Endodermal cell (in vitro differentiated cells): ENCODE data around the gene COL23A1. TPM values are rescaled to one million over a fixed set of nuclear protein-coding genes. Genes with fewer than 3 reads are reported as not detected.
A peak's percentile ranks its signal among the peaks of the same experiment; 100 is the strongest.

Experiments
- DNase-seq: peaks from one replicate; pipeline ENCODE4 v3.0.0-alpha.2; 2017
- H3K27ac ChIP-seq: 2 replicates; pipeline ENCODE4 v1.5.1; 2013; ENCODE audit warnings: mild to moderate bottlenecking, low read depth, low read length, moderate library complexity
- H3K27me3 ChIP-seq: 2 replicates; pipeline ENCODE4 v1.6.1; 2013; ENCODE audit warnings: mild to moderate bottlenecking, low read length, moderate library complexity; ENCODE audit not compliant: insufficient read depth, control insufficient read depth, poor library complexity, severe bottlenecking
- H3K36me3 ChIP-seq: 2 replicates; pipeline ENCODE4 v1.7.0; 2013; ENCODE audit warnings: mild to moderate bottlenecking, low read length, moderate library complexity; ENCODE audit not compliant: control insufficient read depth, insufficient read depth
- H3K4me1 ChIP-seq: one replicate; pipeline ENCODE4 v1.7.0; 2013; ENCODE audit warnings: low read length; ENCODE audit not compliant: control insufficient read depth, insufficient read depth
- H3K4me3 ChIP-seq: 2 replicates; pipeline ENCODE4 v1.5.1; 2013; ENCODE audit warnings: mild to moderate bottlenecking, low read length, moderate library complexity
- H3K9ac ChIP-seq: 2 replicates; pipeline ENCODE4 v1.6.1; 2013; ENCODE audit warnings: mild to moderate bottlenecking, low read length, moderate library complexity; ENCODE audit not compliant: poor library complexity, severe bottlenecking; ENCODE audit errors: extremely low read depth
- H3K9me3 ChIP-seq: 2 replicates; pipeline ENCODE4 v1.6.1; 2013; ENCODE audit warnings: mild to moderate bottlenecking, low read length, moderate library complexity; ENCODE audit not compliant: control insufficient read depth
- H3K27ac Mint-ChIP-seq: 2 replicates; pipeline ENCODE4 v1.8.0; 2020; ENCODE audit warnings: mixed read lengths
- H3K27me3 Mint-ChIP-seq: 2 replicates; pipeline ENCODE4 v1.8.0; 2021; ENCODE audit warnings: mild to moderate bottlenecking, mixed read lengths; ENCODE audit not compliant: insufficient read depth
- H3K36me3 Mint-ChIP-seq: 2 replicates; pipeline ENCODE4 v1.8.0; 2020; ENCODE audit warnings: low read depth, mixed read lengths
- H3K4me1 Mint-ChIP-seq: 2 replicates; pipeline ENCODE4 v1.8.0; 2020; ENCODE audit warnings: mixed read lengths
- H3K4me3 Mint-ChIP-seq: 2 replicates; pipeline ENCODE4 v1.8.0; 2020; ENCODE audit warnings: mild to moderate bottlenecking, moderate library complexity, mixed read lengths
- H3K9me3 Mint-ChIP-seq: 2 replicates; pipeline ENCODE4 v1.8.0; 2020; ENCODE audit warnings: mild to moderate bottlenecking, mixed read lengths
- WGBS, 2 experiments: methylation state at CpG; one replicate each; pipeline versions ENCODE4 v1.1.5 to v1.1.7; 2013; ENCODE audit warnings: missing lambda C conversion rate in 2 of 2, mixed read lengths in 1 of 2; ENCODE audit not compliant: insufficient coverage in 1 of 2, insufficient read length in 1 of 2; 5-methylcytosine and 5-hydroxymethylcytosine counted together
- total RNA-seq, 2 donors: library from RNA; stranded (reverse); fragmentation: NEBNext Ultra II Directional in 1 of 2; extraction: Animal tissue kit (Norgen Biotek cat#: 25700) in 1 of 2; gene quantifications; 2 replicates in 1 of 2; 3 replicates in 1 of 2; pipeline ENCODE4 v1.2.1, GENCODE V29; 2021
- TF ChIP-seq, protein P1 (sequence below): fragments of 200-600 bp; sonication (generic); conservative IDR thresholded peaks from 2 replicates; pipeline ENCODE4 v1.5.0; 2021; ENCODE audit warnings: antibody characterized with exemption, mild to moderate bottlenecking

COL23A1 gene
- total RNA-seq, 2 donors from 2014 or later = 50.2 to 71.3 TPM

DNA sequence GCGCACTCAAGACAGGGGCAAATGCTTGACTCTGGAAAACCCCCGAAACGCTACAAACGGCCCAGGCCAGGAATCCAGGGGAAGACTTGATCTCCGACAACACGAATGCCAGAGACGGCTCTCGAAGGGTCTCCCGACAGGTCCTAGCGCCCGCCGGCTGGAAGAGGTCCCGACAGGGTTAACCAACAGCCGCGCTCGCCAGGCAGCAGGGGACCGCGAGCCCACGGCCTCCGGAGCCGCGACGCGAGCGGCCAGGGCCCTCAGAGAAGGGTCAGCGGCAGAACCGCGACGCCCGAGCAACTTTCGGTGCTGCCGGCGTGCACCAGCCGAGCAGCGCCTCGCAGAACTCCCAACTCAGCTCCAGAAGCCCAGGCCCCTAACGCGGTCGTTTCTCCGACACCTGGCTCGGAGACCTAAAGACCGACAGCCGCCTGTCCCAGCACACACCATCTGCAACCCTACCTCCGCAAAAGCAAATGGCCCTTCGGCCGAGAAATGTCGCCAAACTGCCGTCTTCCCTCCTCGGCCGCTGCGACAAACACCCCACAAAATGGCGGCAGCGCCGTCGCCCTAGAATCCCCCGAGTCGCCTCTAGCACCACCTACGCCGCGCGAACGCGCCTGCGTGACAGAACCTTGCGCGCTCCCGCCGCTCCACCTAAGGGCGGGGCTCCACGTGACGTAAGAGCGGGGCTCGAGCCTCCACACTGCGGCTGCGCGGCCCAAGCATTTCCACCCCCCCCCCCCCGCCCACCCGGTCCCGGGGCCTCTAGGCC, 36.5 kb upstream of the COL23A1 start, which contains the start of gene CLK4:
CLK4 (minus strand) TSS at position 567 of the 775 bp plus-strand sequence. CDS start 3,634 bp downstream, outside the sequence.
- H3K4me1 Mint-ChIP-seq = peaks cover 15% of the 10 kb centered on the region
- peak within 1 kb of the TSS; percentile 93 for H3K4me3 ChIP-seq
- peaks cover 17% of the 10 kb centered on the region for H3K27me3 Mint-ChIP-seq
- H3K27ac Mint-ChIP-seq = peak within 1 kb of the TSS; percentile 100
- peak within 1 kb of the TSS; percentile 86 for H3K4me3 Mint-ChIP-seq
- 0% methylated on average over 17 to 69 of the region's 79 CpGs for WGBS, 2 experiments
- peaks cover 15% of the 10 kb centered on the region for H3K36me3 ChIP-seq
- peak within 1 kb of the TSS; percentile 97 for H3K9ac ChIP-seq
- H3K9me3 Mint-ChIP-seq = peaks cover 6% of the 10 kb centered on the region
- peaks cover 5% of the 10 kb centered on the region for H3K9me3 ChIP-seq
- H3K4me1 ChIP-seq = peaks cover 3% of the 10 kb centered on the region
- DNase-seq = peak; percentile 96
- no peaks in the 10 kb centered on the region for H3K27me3 ChIP-seq
- H3K36me3 Mint-ChIP-seq = peaks cover 9% of the 10 kb centered on the region
- H3K27ac ChIP-seq = peak within 1 kb of the TSS; percentile 84
- TF ChIP-seq, protein P1, sequence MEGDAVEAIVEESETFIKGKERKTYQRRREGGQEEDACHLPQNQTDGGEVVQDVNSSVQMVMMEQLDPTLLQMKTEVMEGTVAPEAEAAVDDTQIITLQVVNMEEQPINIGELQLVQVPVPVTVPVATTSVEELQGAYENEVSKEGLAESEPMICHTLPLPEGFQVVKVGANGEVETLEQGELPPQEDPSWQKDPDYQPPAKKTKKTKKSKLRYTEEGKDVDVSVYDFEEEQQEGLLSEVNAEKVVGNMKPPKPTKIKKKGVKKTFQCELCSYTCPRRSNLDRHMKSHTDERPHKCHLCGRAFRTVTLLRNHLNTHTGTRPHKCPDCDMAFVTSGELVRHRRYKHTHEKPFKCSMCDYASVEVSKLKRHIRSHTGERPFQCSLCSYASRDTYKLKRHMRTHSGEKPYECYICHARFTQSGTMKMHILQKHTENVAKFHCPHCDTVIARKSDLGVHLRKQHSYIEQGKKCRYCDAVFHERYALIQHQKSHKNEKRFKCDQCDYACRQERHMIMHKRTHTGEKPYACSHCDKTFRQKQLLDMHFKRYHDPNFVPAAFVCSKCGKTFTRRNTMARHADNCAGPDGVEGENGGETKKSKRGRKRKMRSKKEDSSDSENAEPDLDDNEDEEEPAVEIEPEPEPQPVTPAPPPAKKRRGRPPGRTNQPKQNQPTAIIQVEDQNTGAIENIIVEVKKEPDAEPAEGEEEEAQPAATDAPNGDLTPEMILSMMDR = no peak

DNA sequence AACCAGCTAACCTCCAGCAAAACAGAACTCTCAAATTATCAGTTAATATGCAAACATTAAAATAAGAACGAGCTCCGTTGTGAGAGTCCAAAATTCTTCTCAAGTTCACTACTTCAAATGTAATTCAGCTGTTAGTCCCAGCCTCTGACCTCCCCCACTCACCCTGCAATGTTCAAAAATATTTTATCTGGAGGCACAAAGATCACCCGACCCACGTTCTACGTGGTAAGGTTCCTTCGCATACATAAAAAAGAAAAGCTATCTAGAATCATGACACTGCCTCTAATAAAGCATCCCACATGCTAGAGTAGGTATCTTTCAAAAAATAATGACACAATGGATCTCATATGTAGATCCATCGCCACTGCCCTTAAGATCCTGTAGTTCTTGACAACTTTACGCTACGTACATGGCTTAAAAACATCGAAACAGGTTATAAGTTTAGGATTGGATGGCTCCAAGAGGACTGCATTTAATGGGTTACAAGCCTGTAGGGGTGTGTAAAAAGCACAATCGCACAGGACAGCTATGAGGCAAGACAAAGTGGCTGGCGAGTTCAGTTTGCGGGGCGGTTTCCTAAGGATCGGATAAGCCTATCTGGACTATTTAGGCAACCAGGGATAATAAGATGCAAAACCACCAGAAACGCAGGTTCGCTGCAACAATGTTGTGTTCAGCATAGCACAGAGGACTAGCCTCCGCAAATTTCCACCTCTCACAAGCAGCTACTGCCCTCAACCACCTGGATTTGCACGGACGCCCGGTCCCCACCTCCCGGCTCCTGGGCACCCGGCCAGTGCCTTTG, 35.7 kb upstream of the COL23A1 start:
- peaks cover 14% of the 10 kb centered on the region for H3K36me3 Mint-ChIP-seq
- no peak for DNase-seq
- WGBS, 2 experiments = 1% methylated on average over 18 to 23 of the region's 23 CpGs

More for the DNA sequence above, 35.7 kb upstream of the COL23A1 start:
- Mint-ChIP-seq H3K27ac (peak overlapping the region; percentile 100), H3K9me3 (peaks cover 6% of the 10 kb centered on the region), H3K27me3 (peaks cover 13% of the 10 kb centered on the region), H3K4me3 (peak overlapping the region; percentile 86), H3K4me1 (peaks cover 15% of the 10 kb centered on the region)
- no peaks in the 10 kb centered on the region for H3K27me3 ChIP-seq
- peak overlapping the region; percentile 97 for H3K9ac ChIP-seq
- TF ChIP-seq, protein P1 = no peak
- peak overlapping the region; percentile 84 for H3K27ac ChIP-seq
- peaks cover 5% of the 10 kb centered on the region for H3K9me3 ChIP-seq
- H3K4me1 ChIP-seq = peaks cover 3% of the 10 kb centered on the region
- peaks cover 19% of the 10 kb centered on the region for H3K36me3 ChIP-seq
- H3K4me3 ChIP-seq = peak overlapping the region; percentile 93
